K562 (cell line): ENCODE results near the gene FAM161A. TPM values are rescaled to one million over a fixed set of nuclear protein-coding genes. Genes with fewer than 3 reads are reported as not detected.

Experiments
- CCNT2 ChIP-seq: IDR thresholded peaks from 2 replicates; pipeline ENCODE4 v1.6.1; 2011; ENCODE audit warnings: borderline replicate concordance, low read depth, mild to moderate bottlenecking, moderate library complexity, mixed read lengths, low read length; ENCODE audit not compliant: insufficient read length; ENCODE audit errors: extremely low read depth
- GABPB1 ChIP-seq: sonication (generic); formaldehyde crosslinking; IDR thresholded peaks from 2 replicates; pipeline ENCODE4 v1.8.0; 2022; ENCODE audit warnings: mild to moderate bottlenecking, missing genetic modification reagents
- HNRNPUL1 ChIP-seq: fragments of 200-400 bp; formaldehyde crosslinking; IDR thresholded peaks from 2 replicates; pipeline ENCODE4 v1.6.1; 2017; ENCODE audit warnings: low read length
- LEF1 ChIP-seq: fragments of 450-650 bp; IDR thresholded peaks from 2 replicates; pipeline ENCODE4 v1.6.1; 2016; ENCODE audit warnings: mild to moderate bottlenecking
- MTA1 ChIP-seq: fragments of 450-650 bp; IDR thresholded peaks from 2 replicates; pipeline ENCODE4 v1.6.1; 2017; ENCODE audit warnings: borderline replicate concordance
- OTX1 ChIP-seq: fragments of 450-650 bp; formaldehyde crosslinking; IDR thresholded peaks from 2 replicates; pipeline ENCODE4 v1.4.0; 2022; ENCODE audit warnings: mild to moderate bottlenecking
- POU5F1 ChIP-seq: fragments of 150-350 bp; IDR thresholded peaks from 2 replicates; pipeline ENCODE4 v1.6.1; 2014; ENCODE audit warnings: borderline replicate concordance, low read length, low read depth, mild to moderate bottlenecking; ENCODE audit not compliant: partially characterized antibody
- PTTG1 ChIP-seq: fragments of 450-650 bp; IDR thresholded peaks from 2 replicates; pipeline ENCODE4 v1.6.1; 2016; ENCODE audit warnings: low read depth, mild to moderate bottlenecking, missing genetic modification characterization, missing compliant biosample characterization
- SLC30A9 ChIP-seq: fragments of 250-450 bp; sonication (Bioruptor Pico); IDR thresholded peaks from 2 replicates; pipeline ENCODE4 v1.8.0; 2022; ENCODE audit warnings: mild to moderate bottlenecking, moderate library complexity
- SMARCE1 ChIP-seq: fragments of 450-650 bp; IDR thresholded peaks from 2 replicates; pipeline ENCODE4 v1.7.1; 2016; ENCODE audit warnings: mild to moderate bottlenecking
- ZNF444 ChIP-seq: fragments of 250-450 bp; sonication (Bioruptor Pico); IDR thresholded peaks from 2 replicates; pipeline ENCODE4 v1.4.0; 2020; ENCODE audit warnings: mild to moderate bottlenecking, moderate library complexity
- ZNF57 ChIP-seq: fragments of 450-650 bp; formaldehyde crosslinking; IDR thresholded peaks from 2 replicates; pipeline ENCODE4 v1.4.0; 2020; ENCODE audit warnings: mild to moderate bottlenecking, moderate library complexity
- ZNF586 ChIP-seq: fragments of 450-650 bp; formaldehyde crosslinking; conservative IDR thresholded peaks from 2 replicates; pipeline ENCODE4 v1.4.0; 2020; ENCODE audit warnings: mild to moderate bottlenecking, moderate library complexity
- ZSCAN32 ChIP-seq: fragments of 450-650 bp; formaldehyde crosslinking; IDR thresholded peaks from 2 replicates; pipeline ENCODE4 v1.4.0; 2020; ENCODE audit warnings: mild to moderate bottlenecking, moderate library complexity
- polyA plus RNA-seq, 8 experiments: library from polyadenylated mRNA; depleted of rRNA in 4 of 8; stranded (reverse) in 5 of 8; unstranded in 3 of 8; fragments of >200 nt; fragmentation: Nextera tagmentation in 2 of 8; fragmentation: Illumina TruSeq in 1 of 8; extraction: Ambion mirVana in 2 of 8; extraction: Trizol in 1 of 8; gene quantifications; 2 replicates each; pipeline versions ENCODE4 v1.2.1 to v1.2.3, GENCODE V29; 2011 to 2014; ENCODE audit warnings: inconsistent platforms in 1 of 8, missing spikeins in 1 of 8
- total RNA-seq, 7 experiments: library from RNA; depleted of rRNA in 6 of 7; stranded (reverse); fragments of >200 nt in 6 of 7; fragmentation: Illumina TruSeq in 2 of 7; extraction: Trizol in 2 of 7; gene quantifications; 2 replicates each; pipeline versions ENCODE4 v1.2.1 to v1.2.3, GENCODE V29; 2011 to 2021; ENCODE audit warnings: low replicate concordance in 1 of 7
- TF ChIP-seq, protein P1 (sequence below): fragments of 250-450 bp; sonication (Bioruptor Pico); IDR thresholded peaks from 2 replicates; pipeline ENCODE4 v1.4.0; 2020
- TF ChIP-seq, protein P2 (sequence below): fragments of 450-650 bp; formaldehyde crosslinking; IDR thresholded peaks from 2 replicates; pipeline ENCODE4 v1.4.0; 2022; ENCODE audit warnings: missing genetic modification characterization
- TF ChIP-seq, protein P3 (sequence below): fragments of 250-450 bp; sonication (Bioruptor Pico); IDR thresholded peaks from 2 replicates; pipeline ENCODE4 v1.8.0; 2021; ENCODE audit warnings: mild to moderate bottlenecking, moderate library complexity
- TF ChIP-seq, protein P4 (sequence below): fragments of 450-650 bp; IDR thresholded peaks from 2 replicates; pipeline ENCODE4 v1.6.1; 2014; ENCODE audit warnings: low read depth, mild to moderate bottlenecking, moderate library complexity, borderline replicate concordance

Gene FAM161A
- total and polyA plus RNA-seq, 9 of the 15 experiments (the other 6 are each of a cell fraction or from before 2014, with no cell fraction given), result 0.27 to 1.4 (median 0.80) TPM

DNA sequence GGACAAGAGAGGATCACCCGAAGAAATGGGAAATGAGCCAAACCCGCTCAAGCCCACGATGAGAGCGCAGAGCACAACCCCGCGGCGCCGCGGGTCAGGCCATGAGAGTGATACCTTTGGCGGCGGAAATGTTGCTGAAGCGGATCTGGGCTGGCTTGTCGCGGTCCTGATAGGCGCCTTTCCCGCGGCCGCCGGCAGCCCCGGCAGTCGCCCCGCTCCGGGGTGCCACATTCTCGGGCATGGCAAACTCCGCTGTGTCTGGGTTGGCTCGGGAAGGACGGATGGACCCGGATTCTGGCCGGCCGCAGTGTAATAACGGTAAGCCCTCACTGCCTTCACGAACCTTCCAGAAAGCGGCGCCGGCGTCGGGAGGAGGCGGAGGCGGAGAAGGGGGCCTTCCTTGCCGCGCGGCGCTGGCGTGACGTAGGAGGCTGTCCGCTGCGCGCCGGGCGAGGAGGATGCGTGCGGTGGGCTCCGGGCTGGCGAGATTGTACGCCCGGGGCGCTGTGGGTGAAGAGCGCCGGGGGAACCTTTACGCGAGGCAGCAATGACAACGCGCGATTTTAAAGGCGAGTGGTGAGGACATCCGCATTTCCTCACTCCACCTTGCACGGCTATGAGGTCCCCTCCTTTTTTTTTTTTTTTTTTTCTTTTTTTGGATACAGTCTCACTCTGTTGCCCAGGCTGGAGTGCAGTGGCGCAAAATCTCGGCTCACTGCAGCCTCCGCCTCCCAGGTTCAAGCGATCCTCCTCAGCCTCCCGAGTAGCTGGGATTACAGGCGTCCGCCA lies 34.6 kb upstream of the FAM161A start, which contains the start of gene CCT4 (continued):
- no peak; the same call in 1 of the 2 replicates for TF ChIP-seq ZNF444
- TF ChIP-seq LEF1, result no peak
- TF ChIP-seq, protein P1, sequence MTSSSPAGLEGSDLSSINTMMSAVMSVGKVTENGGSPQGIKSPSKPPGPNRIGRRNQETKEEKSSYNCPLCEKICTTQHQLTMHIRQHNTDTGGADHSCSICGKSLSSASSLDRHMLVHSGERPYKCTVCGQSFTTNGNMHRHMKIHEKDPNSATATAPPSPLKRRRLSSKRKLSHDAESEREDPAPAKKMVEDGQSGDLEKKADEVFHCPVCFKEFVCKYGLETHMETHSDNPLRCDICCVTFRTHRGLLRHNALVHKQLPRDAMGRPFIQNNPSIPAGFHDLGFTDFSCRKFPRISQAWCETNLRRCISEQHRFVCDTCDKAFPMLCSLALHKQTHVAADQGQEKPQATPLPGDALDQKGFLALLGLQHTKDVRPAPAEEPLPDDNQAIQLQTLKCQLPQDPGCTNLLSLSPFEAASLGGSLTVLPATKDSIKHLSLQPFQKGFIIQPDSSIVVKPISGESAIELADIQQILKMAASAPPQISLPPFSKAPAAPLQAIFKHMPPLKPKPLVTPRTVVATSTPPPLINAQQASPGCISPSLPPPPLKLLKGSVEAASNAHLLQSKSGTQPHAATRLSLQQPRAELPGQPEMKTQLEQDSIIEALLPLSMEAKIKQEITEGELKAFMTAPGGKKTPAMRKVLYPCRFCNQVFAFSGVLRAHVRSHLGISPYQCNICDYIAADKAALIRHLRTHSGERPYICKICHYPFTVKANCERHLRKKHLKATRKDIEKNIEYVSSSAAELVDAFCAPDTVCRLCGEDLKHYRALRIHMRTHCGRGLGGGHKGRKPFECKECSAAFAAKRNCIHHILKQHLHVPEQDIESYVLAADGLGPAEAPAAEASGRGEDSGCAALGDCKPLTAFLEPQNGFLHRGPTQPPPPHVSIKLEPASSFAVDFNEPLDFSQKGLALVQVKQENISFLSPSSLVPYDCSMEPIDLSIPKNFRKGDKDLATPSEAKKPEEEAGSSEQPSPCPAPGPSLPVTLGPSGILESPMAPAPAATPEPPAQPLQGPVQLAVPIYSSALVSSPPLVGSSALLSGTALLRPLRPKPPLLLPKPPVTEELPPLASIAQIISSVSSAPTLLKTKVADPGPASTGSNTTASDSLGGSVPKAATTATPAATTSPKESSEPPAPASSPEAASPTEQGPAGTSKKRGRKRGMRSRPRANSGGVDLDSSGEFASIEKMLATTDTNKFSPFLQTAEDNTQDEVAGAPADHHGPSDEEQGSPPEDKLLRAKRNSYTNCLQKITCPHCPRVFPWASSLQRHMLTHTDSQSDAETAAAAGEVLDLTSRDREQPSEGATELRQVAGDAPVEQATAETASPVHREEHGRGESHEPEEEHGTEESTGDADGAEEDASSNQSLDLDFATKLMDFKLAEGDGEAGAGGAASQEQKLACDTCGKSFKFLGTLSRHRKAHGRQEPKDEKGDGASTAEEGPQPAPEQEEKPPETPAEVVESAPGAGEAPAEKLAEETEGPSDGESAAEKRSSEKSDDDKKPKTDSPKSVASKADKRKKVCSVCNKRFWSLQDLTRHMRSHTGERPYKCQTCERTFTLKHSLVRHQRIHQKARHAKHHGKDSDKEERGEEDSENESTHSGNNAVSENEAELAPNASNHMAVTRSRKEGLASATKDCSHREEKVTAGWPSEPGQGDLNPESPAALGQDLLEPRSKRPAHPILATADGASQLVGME (CRISPR knock-in tag), result peak; percentile 64; the same call in 1 of the 2 replicates
- TF ChIP-seq POU5F1, result peak; percentile 47
- TF ChIP-seq, protein P2, sequence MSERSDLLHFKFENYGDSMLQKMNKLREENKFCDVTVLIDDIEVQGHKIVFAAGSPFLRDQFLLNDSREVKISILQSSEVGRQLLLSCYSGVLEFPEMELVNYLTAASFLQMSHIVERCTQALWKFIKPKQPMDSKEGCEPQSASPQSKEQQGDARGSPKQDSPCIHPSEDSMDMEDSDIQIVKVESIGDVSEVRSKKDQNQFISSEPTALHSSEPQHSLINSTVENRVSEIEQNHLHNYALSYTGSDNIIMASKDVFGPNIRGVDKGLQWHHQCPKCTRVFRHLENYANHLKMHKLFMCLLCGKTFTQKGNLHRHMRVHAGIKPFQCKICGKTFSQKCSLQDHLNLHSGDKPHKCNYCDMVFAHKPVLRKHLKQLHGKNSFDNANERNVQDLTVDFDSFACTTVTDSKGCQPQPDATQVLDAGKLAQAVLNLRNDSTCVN (CRISPR knock-in tag), result 0 out of 2 replicates have a peak, but pooled peaks have one; percentile 57
- TF ChIP-seq ZNF57 (CRISPR knock-in tag), result no peak
- TF ChIP-seq, protein P3, sequence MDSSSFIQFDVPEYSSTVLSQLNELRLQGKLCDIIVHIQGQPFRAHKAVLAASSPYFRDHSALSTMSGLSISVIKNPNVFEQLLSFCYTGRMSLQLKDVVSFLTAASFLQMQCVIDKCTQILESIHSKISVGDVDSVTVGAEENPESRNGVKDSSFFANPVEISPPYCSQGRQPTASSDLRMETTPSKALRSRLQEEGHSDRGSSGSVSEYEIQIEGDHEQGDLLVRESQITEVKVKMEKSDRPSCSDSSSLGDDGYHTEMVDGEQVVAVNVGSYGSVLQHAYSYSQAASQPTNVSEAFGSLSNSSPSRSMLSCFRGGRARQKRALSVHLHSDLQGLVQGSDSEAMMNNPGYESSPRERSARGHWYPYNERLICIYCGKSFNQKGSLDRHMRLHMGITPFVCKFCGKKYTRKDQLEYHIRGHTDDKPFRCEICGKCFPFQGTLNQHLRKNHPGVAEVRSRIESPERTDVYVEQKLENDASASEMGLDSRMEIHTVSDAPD (CRISPR knock-in tag), result no peak
- TF ChIP-seq CCNT2, result peak; percentile 69
- peak; percentile 46; the same call in 1 of the 2 replicates for TF ChIP-seq ZSCAN32 (CRISPR knock-in tag)
- TF ChIP-seq SLC30A9, result no peak
- TF ChIP-seq, protein P4, sequence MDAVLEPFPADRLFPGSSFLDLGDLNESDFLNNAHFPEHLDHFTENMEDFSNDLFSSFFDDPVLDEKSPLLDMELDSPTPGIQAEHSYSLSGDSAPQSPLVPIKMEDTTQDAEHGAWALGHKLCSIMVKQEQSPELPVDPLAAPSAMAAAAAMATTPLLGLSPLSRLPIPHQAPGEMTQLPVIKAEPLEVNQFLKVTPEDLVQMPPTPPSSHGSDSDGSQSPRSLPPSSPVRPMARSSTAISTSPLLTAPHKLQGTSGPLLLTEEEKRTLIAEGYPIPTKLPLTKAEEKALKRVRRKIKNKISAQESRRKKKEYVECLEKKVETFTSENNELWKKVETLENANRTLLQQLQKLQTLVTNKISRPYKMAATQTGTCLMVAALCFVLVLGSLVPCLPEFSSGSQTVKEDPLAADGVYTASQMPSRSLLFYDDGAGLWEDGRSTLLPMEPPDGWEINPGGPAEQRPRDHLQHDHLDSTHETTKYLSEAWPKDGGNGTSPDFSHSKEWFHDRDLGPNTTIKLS, result peak; percentile 28; the same call in 1 of the 2 replicates
- peak; percentile 87 for TF ChIP-seq GABPB1 (CRISPR knock-in tag)
- TF ChIP-seq SMARCE1, result peak; percentile 30; the same call in 1 of the 2 replicates
- no peak for TF ChIP-seq HNRNPUL1
- TF ChIP-seq PTTG1 (tag), result no peak
- no peak for TF ChIP-seq ZNF586 (CRISPR knock-in tag)
- no peak for TF ChIP-seq OTX1 (CRISPR knock-in tag)
- peak; percentile 98 for TF ChIP-seq MTA1
